HG02642 (cell line): ENCODE measurements around the gene PILRA.
"Not testable (repeated sequence)": the region's sequence is repeated elsewhere in the genome, so short reads cannot be mapped to it uniquely, and the experiment has no call there.

Source experiments
- ATAC-seq: cut with Tn5 transposase; IDR thresholded peaks from one replicate; pipeline ENCODE4 v1.9.1; 2021; ENCODE audit warnings: mild to moderate bottlenecking; ENCODE audit not compliant: unreplicated experiment, poor library complexity

Gene PILRA

GRCh38 chr7:100432053-100432452, 58.8 kb downstream of the PILRA start:
- ATAC-seq, result no peak

- no peak for ATAC-seq
Observed at GRCh38 chr7:100432621-100433275, 59.5 kb downstream of the PILRA start.

- ATAC-seq, result no peak
Observed at GRCh38 chr7:100433276-100433591, 59.9 kb downstream of the PILRA start.

GRCh38 chr7:100433592-100434296, 60.5 kb downstream of the PILRA start:
- ATAC-seq, result no peak

GRCh38 chr7:100434297-100435144, 61.2 kb downstream of the PILRA start:
- ATAC-seq, result no peak

GRCh38 chr7:100435401-100436304, 62.4 kb downstream of the PILRA start:
- peak; percentile 26 for ATAC-seq

GRCh38 chr7:100437150-100438100, 64.1 kb downstream of the PILRA start:
- ATAC-seq, result no peak

GRCh38 chr7:100438172-100438571, 64.9 kb downstream of the PILRA start:
- no peak for ATAC-seq

- not testable (repeated sequence) for ATAC-seq
Observed at GRCh38 chr7:100438731-100439130, 65.4 kb downstream of the PILRA start.

- not testable (repeated sequence) for ATAC-seq
Observed at GRCh38 chr7:100439244-100439643, 66.0 kb downstream of the PILRA start.

- no peak for ATAC-seq
Observed at GRCh38 chr7:100441641-100442535, 68.6 kb downstream of the PILRA start.

- ATAC-seq, result no peak
Observed at GRCh38 chr7:100443096-100443840, 70.0 kb downstream of the PILRA start.

- no peak for ATAC-seq
Observed at GRCh38 chr7:100444311-100445278, 71.3 kb downstream of the PILRA start.

GRCh38 chr7:100446040-100446439, 72.8 kb downstream of the PILRA start:
- no peak for ATAC-seq

- not testable (repeated sequence) for ATAC-seq
Observed at GRCh38 chr7:100447363-100447762, 74.1 kb downstream of the PILRA start.

- no peak for ATAC-seq
Observed at GRCh38 chr7:100449190-100449795, 76.0 kb downstream of the PILRA start.
